Measurements from ENCODE around the gene NRF1.

NRF1 gene

DNA sequence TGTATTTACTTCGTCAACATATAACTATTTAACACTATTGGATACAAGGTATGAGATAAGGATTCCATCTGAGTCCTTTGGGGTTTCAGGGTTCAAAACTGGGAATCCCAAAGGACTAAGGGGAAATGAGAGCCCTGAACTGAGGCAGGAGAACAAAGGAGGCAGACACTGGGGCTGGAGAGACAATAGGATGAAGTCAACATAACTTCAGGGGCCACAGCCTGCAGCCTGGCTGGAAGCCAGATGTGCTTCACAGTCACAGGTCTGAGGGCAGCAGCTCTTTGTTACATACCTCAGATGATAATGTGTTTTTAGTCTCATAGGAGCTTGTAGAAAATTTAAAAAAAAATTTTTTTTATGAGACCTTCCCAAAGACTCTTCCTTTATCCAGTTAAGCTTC lies 73.3 kb downstream of the NRF1 start:
- no peak for DNase-seq (ENCODE audit: low read depth, low spot score)

DNA sequence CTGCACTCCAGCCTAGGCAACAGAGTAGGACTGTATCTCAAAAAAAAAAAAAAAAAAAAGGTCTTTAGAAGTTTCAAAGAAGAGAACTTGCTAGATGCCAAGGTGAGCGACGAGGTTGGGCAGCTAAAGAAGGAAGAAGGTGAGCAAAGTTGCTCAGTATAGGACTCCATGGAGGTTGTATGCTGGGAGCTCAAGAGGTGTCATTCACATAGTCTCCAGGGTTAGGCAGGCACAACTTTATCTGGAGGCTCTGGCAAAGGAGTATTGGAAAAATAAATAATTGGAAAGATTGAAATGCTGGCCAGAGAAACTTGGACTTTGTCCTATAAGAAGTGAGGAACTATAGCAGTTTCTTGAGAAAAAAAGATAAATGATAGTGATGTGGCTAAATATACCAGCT lies 74.5 kb downstream of the NRF1 start:
- DNase-seq (ENCODE audit: low read depth, low spot score), result no peak

DNA sequence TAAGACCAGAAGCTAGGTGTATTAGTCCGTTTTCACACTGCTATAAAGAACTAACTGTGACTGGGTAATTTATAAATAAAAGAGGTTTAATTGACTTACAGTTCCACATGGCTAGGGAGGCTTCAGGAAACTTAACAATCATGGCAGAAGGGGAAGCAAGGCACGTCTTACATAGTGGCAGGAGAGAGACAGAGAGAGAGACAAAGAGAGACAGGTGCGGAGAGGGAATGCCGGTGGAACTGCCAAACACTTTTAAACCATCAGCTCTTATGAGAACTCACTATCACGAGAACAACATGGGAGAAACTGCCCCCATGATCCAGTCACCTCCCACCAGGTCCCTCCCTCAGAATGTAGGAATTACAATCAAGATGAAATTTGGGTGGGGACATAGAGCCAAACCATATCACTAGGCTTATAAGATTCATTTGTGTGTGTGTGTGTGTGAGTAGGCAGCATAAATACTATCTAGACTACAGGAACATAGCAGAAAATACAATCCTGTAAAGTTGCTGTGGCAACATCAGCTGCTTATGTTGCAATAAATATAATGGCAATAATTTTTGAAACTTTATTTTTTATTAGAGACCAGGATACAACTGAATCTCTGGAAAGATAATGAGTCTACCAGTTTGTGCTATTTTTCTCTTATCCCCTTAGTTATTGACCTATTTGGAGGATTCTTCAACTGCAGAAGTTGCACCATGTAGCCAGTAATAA lies 77.1 kb downstream of the NRF1 start:
- DNase-seq (ENCODE audit: low read depth, low spot score), result no peak

DNA sequence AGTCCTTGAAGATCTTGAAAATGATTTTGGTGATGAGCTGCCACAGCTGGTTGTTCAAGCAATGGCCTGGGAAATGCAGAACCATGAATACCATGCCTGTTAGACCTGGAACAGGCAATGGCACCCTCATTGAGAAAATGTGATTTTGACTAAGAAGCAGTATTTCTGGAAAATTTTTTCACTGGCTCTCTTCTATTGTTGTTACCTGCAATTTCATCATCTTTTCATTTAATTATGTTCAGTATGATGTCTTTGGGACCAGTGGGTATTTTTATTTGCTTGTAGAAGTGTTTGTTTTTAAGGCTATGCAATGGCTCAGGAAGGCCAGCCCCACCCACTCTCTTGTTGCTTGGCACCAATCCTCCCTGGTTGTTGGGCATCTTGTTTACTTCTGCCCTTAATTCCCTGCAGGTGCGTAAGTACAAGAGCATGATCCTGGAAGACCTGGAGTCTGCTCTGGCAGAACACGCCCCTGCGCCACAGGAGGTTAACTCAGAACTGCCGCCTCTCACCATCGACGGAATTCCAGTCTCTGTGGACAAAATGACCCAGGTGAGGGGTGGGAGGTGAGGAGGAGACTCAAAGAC lies 78.6 kb downstream of the NRF1 start:
- DNase-seq (ENCODE audit: low read depth, low spot score), result no peak

DNA sequence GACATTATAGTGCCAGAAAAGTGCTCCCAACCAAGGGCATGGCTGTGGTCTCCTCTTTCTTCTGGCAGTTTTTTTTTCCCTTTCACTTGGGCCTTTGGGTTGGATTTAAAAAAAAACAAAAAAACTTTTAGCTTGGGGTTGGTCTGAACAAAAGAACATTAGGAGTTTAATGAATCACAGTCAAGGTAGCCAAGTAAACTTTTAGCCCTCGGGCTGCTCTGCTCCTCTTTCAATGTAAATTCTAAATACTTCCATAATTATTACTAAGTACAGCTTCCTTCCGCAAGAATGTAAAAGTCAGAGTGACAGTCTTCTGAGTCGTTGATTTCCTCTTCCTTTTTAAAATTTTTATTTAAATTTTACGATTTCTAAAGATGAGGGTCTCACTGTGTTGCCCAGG lies 79.2 kb downstream of the NRF1 start:
- DNase-seq (ENCODE audit: low read depth, low spot score), result no peak

DNA sequence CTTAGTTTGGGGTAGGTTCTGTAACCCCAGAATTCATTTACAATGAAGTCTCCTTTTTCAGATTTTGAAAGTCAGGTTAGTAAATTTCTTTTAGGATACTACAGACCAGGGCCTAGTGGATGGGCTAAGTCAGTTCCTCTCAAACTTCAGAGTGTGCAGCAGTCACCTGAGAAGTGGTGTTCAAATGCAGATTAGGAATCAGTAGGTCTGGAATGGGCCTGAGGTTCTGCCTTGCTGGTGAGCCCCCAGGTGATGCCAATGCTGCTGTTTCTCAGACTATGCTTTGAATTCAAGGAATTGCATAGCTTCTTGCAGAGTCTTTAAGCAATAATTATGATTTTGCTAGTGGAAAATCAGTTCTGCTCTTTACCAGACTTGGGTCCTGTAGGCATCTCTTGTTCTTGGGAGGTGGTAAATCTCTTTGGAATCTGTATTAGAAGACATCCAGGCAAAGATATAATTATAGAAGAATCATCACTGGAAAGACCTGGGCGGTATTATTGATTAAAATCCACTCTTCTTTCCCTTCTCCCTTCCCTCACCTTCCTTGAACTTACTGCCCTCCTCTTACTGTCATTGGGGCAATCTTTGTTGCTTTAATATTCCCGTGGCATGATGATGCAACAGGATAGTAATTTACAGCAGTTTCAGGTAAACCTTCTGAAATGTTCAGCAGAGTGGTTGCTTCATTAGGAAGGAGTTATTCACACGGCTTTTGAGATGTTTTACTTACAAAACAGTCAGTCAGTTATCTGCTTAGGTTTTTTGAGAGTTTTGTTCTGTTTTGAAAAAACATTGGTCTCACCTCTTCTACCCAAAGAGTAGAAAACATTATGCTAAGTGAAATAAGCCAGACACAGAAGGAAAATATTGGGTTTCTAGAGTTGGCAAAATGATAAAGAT lies 87.2 kb downstream of the NRF1 start:
- no peak for DNase-seq (ENCODE audit: low read depth, low spot score)

DNA sequence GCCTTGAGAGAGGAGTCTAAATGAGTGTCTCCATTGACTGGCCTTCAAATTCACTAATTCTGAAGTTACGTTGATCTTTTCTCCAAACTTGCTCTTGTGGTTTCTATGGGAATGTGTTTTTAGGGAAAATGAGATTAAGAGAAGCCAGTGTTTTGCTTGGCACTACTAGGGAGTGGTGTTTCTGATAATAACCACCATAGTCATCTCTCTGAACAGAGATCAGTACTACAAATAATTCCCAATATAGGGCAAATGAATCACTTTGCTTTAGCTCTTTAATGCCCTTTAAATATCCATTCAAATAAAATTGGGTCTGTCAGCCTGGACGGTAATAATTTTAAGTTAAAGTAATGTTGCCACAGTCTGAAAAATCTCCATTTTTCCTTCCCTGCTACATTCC lies 90.8 kb downstream of the NRF1 start:
- DNase-seq (ENCODE audit: low read depth, low spot score), result no peak

DNA sequence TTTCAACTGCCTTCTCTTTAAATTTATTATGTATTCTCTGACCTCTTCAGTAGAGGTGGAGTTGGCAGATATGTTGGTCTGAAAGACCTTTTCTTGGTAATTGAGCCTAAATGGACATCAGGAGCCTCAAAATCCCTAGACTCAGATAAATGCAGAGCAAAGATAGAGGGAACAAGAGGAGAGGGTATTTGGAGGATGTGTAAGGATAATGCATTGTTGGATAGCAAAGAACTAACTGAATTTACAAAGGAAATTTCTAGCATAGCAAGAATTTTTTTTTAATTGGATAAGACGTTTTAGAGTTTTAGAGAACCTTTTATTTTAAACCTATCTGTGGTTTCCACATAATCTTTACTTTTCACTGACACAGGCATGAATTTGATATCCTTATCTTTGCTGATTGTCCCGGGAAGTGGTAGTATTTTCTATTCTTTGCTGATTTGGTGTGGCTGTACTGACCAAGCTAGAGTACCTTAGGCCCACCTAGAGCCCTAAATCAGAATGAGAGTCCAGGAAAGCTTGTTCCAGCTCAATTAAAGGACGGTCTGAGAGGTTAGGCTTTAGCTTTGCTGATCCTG lies 91.3 kb downstream of the NRF1 start:
- DNase-seq (ENCODE audit: low read depth, low spot score), result no peak

DNA sequence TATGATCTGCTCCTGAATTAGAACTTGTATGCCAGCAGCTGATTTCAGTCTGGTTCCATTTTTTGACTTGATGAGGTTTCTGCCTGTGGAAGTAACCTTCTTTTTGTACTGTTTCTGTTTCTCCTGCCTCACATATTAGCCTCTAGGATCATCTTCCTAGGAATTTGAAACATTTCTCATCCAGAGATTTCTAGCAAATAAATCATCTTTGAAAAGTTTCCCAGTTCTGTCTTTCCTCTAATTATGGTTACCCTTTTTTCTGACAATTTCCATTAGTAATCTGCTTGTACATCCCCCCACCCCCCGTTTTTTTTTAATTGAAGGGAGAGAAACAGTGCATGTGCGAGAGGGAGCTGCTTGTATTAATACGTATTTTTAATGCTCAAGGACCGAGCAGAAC lies 92.2 kb downstream of the NRF1 start:
- DNase-seq (ENCODE audit: low read depth, low spot score), result no peak

DNA sequence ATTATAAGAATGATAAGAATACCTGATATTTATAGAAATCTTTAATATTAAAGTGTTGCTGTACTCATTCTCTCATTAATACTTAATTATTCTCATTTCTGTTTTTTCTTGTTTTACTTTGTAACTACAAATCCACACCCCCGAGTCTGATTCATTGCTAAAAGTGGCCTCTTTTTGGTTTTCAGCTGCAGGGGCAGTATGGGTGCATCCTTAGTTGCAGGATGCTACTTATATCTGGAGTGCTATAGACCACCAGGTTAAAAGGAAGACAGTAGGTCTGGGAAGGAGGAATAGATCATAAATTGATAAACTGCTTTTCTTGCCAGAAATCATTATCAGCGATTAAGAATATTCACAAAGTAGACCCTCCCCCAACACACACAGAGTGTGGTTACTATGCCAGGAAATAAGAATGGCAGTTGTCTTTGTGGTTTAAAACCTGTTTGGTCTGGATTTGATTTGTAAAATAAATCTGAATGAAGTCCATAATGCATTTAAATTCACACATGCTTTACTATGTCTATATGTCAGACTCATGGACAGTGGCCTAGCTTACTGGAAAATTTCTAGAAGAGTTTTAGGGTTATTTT lies 96.5 kb downstream of the NRF1 start:
- no peak for DNase-seq (ENCODE audit: low read depth, low spot score)

DNA sequence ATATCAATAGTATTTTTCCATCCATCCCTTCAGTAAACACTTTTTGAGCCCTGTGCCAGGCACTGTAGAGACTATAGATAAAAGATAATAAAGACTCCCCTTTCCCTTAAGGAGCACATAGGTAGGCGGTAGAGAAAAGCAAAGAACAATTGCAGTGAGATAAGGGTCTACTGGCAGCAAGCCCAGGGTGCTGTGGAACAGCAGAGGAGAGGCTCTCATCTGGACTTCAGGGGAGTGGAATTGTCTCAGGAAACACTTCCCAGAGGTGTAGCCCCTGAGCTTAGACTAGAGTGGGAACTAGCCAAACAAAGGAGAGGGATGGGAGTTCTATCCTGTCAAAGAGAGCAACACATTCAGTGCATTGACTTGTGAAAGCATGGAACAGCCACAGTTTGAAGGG lies 102.0 kb downstream of the NRF1 start:
- no peak for DNase-seq (ENCODE audit: low read depth, low spot score)

DNA sequence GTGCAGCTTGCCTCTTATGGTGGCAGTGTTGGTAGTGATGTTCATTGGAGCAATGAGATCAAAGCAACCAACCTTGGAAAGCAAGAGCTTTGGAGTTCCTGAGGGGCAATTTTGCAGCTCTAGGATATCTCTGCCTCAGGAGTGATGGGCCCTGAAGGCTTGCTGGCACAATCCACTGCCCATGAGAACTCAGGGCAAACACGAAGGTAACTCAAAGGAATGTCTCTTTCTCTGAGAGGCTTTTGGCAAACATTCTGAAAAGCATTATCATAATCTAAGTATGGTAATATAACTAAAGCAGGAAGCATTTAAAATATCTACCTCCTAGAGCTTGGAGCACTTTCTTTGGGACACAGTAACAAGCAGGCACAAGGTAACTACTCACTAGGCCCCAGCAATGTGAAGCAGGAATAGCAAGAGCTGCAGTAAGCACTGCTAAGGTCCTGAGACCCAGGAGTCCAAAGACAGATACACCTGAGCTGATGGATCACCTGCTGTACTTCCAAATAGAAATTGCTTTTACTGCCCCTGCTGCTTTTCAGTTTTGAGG lies 103.1 kb downstream of the NRF1 start:
- no peak for DNase-seq (ENCODE audit: low read depth, low spot score)

DNA sequence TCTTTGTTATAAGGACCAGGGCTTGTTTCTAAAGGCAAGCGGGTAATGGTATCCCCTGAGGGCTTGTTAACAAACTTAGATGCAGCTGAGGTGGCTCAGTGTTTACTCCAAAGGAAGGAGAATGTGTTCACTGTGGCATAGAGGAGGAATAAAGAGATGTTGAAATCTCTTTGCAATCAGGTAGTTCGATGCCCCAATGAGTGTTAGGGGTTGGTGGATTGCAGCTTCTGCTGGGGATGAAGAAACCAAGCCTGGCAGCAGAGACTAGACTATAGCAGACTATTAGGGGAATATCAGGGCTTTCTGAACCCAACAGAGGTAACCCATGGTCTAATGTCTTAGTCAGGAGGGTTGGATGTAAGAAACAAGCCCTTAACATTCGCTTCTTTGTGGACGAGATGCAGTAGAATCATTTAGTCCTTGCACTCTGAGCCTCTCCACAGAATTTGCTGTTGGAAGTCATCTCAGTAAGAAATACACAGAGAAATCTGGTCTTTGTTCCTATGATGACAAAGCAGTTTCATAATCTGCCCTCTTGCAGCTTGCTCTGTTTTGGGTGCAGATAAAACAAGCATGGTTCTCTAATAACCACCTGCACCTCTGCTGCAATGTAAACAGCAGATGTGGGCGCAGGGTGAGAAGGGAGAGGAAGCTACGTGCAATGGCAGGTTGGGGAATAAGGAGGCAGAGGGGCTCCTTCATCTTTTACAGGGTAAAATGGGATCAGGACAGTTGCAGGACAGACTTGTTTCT lies 108.6 kb downstream of the NRF1 start:
- no peak for DNase-seq (ENCODE audit: low read depth, low spot score)

DNA sequence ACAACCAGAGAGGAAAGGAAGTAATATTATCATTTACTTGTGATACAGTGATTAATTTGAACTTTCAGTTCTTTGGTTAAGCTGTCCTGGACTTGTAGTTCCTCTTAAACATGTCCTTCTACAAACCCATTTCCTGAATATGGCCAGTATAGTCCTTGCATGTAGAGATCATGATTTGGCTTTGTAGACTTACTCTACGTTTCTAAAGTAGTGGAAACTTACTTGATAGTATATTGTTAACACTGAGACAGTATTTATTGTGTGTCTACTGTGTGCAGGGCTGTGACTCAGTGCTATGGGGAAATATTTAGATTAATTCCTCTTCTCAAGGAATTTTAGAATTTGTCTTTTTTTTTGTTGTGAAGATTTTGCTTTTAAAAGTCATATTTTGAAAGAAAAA lies 109.5 kb downstream of the NRF1 start:
- DNase-seq (ENCODE audit: low read depth, low spot score), result no peak

DNA sequence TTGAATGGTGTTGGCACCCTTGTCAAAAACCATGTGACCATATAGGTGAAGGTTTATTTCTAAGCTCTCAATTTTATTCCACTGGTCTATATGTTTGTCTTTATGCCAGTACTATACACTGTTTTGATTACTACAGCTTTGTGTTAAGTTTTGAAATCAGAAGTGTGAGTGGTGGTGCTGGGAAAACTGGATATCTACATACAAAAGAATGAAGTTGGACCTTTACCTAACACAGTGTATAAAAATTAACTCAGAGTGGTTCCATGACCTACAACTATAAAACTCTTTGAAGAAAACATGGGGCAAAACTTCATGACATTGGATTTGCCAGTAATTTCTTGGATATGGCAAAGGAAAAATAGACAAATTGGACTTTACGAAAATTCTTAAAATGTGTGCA lies 112.2 kb downstream of the NRF1 start:
- no peak for DNase-seq (ENCODE audit: low read depth, low spot score)

DNA sequence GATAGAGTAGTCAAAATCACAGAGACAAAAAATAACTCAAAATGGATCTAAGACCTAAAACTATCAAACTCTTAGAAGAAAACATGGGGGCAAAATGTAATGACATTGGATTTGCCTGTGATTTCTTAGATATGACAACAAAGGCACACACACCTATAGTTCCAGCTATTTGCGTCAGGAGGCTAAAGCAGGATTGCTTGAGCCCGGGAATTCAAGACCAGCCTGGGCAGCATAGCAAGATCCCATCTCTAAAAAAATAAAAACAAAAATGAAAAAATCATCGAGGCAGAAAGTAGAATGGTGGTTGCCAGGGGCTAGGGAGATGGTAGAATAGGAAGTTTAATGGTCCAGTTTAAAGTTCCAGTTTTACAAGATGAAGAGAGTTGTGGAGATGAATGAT lies 113.3 kb downstream of the NRF1 start:
- DNase-seq (ENCODE audit: low read depth, low spot score), result no peak

DNA sequence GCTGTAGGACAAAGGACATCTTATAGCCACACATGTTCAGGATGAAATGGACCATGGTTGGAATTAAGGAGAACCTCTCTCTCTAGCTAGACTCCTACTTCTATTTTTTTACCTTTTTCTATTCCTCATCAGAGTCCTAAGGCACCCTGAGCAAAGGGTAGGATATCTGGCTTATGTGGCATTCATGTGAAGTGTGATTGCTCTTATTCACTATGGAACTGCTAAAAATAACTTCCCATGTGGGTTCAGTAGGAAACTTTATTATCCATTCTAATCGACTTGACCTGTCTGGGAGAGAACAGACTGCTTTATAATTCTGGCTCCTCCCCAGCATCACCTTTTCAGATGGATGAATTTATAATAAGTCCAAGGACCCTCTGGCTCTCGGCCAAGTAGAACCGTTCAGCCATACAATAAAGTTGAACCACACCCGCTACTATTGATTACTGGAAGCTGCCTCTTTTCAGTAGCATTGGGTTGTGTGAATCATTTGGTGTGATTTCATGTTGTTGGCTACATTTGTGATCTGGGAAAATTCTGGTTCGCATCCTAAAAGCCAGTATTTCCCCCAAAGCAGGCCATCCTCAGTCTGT lies 117.5 kb downstream of the NRF1 start:
- DNase-seq (ENCODE audit: low read depth, low spot score), result no peak

DNA sequence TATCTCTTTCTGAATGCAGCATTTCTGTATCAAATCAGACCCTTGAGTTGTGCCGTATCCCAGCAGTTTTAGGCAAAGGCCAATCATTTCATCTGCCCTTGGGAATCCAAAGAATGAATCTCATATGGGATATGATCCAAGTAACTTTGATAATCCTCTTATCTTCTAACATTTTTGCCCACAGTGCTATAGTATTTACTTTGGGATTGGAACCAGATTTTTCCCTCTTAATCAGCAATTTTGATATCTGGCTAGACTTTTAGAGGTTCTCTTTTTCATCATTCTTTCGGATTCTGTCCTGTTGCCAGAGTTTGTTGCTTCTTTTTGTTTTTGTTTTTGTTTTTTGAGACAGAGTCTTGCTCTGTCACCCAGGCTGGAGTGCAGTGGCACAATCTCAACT lies 118.0 kb downstream of the NRF1 start:
- DNase-seq (ENCODE audit: low read depth, low spot score), result no peak

DNA sequence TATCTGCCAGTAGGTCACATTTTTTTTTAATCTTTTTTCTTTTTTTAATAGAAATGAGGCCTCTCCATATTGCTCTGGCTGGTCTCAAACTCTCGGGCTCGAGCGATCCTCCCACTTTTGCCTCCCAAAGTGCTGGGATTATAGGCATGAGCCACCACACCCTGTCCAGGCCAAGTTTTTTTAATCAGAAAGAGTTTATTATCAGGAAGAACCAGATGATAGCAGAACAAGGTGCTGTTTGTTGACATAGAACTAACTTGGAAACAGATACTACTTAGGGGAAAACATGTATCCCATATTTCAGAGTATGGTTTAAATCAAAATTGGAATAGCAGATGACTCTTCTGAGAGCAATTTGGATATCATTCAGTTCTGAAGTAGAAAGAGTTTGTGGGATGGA lies 118.6 kb downstream of the NRF1 start:
- DNase-seq (ENCODE audit: low read depth, low spot score), result no peak

DNA sequence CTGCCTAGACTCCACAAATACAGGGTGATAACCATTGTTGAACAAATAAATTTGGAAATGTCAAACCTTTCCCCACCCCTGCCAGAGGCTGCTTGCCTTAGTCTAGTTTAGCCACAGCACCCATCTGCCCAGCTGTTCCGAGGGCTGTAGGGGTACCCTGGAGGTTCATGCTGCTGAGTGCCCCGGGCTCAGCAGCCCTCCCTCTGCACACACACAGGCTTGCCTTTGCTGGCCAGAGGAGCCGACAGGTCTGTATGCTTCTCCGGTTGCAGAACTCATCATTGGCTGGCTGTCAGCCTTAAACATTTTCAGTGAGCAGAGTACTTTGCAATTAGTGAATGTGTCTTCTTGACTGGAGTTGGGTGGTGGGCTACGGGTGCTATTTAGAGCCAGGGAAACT lies 122.9 kb downstream of the NRF1 start:
- no peak for DNase-seq (ENCODE audit: low read depth, low spot score)

DNA sequence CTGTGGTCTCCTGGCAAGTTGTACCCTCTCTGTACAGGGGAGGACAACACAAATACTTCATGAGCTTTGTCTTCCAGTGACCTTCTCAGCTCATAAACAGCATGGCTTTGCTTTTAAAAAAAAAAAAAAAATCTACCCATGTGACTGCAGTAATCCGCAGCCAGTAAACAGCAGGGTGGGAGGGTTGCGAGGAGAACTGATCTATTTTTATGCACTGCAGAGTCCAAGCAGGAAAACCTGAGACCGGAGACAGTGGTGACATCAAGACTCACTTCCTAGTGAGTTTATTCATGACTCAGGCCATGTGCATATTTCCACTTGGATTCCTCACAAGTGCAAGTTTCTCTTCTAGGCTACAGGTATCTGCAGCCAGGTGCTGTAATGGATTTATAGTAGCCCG lies 127.9 kb downstream of the NRF1 start:
- peak; percentile 57 for DNase-seq (ENCODE audit: low read depth, low spot score)
